GM23248 (cell line): Measurements from ENCODE around the gene ICE1.
"Not testable (repeated sequence)": the region's sequence is repeated elsewhere in the genome, so short reads cannot be mapped to it uniquely, and the experiment has no call there.

Experiments used
- EZH2 ChIP-seq: fragments of 200-600 bp; sonication (generic); IDR thresholded peaks from 2 replicates; pipeline ENCODE4 v1.6.1; 2018; ENCODE audit warnings: antibody characterized with exemption, mild to moderate bottlenecking; ENCODE audit not compliant: insufficient read depth, poor library complexity, severe bottlenecking
- EZH2phosphoT487 ChIP-seq: fragments of 200-600 bp; sonication (generic); IDR thresholded peaks from 2 replicates; pipeline ENCODE4 v1.6.1; 2018; ENCODE audit warnings: antibody characterized with exemption, moderate library complexity, mild to moderate bottlenecking, low read depth; ENCODE audit not compliant: insufficient read depth

GRCh38 chr5:5390121-5390869 is 32.2 kb upstream of the ICE1 start:
- TF ChIP-seq EZH2phosphoT487, EZH2: not testable (repeated sequence)
